HG03558 (cell line): Measurements from ENCODE around the gene POU4F3.
"Not testable (repeated sequence)": the region's sequence is repeated elsewhere in the genome, so short reads cannot be mapped to it uniquely, and the experiment has no call there.

Experiments
- ATAC-seq: cut with Tn5 transposase; IDR thresholded peaks from one replicate; pipeline ENCODE4 v1.9.1; 2021; ENCODE audit warnings: moderate number of reproducible peaks; ENCODE audit not compliant: unreplicated experiment; ENCODE audit errors: extremely low read depth

POU4F3 gene

GRCh38 chr5:146338774-146339714, at the start of gene POU4F3:
Gene POU4F3, plus strand, starts transcription at chr5:146338839. Its CDS starts 274 bp downstream, at chr5:146339113.
- ATAC-seq: no peak

- no peak for ATAC-seq
Measured at GRCh38 chr5:146290318-146290717, 48.3 kb upstream of the POU4F3 start.

- no peak for ATAC-seq
Measured at GRCh38 chr5:146291421-146292074, 47.1 kb upstream of the POU4F3 start.

- no peak for ATAC-seq
Measured at GRCh38 chr5:146296245-146296644, 42.4 kb upstream of the POU4F3 start.

GRCh38 chr5:146298920-146299319, 39.7 kb upstream of the POU4F3 start:
- not testable (repeated sequence) for ATAC-seq

- no peak for ATAC-seq
Measured at GRCh38 chr5:146301626-146302025, 37.0 kb upstream of the POU4F3 start.

- ATAC-seq: no peak
Measured at GRCh38 chr5:146302406-146302805, 36.2 kb upstream of the POU4F3 start.

- no peak for ATAC-seq
Measured at GRCh38 chr5:146306838-146307237, 31.8 kb upstream of the POU4F3 start.

- no peak for ATAC-seq
Measured at GRCh38 chr5:146307796-146308195, 30.8 kb upstream of the POU4F3 start.

- no peak for ATAC-seq
Measured at GRCh38 chr5:146310540-146310939, 28.1 kb upstream of the POU4F3 start.

GRCh38 chr5:146311278-146311677, 27.4 kb upstream of the POU4F3 start:
- ATAC-seq: no peak

GRCh38 chr5:146313027-146313426, 25.6 kb upstream of the POU4F3 start:
- no peak for ATAC-seq

- no peak for ATAC-seq
Measured at GRCh38 chr5:146321571-146321970, 17.1 kb upstream of the POU4F3 start.

GRCh38 chr5:146327257-146327870, 11.3 kb upstream of the POU4F3 start:
- no peak for ATAC-seq

GRCh38 chr5:146327989-146328388, 10.7 kb upstream of the POU4F3 start:
- no peak for ATAC-seq

GRCh38 chr5:146329697-146330096, 8.9 kb upstream of the POU4F3 start:
- no peak for ATAC-seq

GRCh38 chr5:146331423-146331822, 7.2 kb upstream of the POU4F3 start:
- no peak for ATAC-seq

- ATAC-seq: no peak
Measured at GRCh38 chr5:146334074-146334533, 4.5 kb upstream of the POU4F3 start.

GRCh38 chr5:146336197-146336596, 2.4 kb upstream of the POU4F3 start:
- ATAC-seq: no peak

- no peak for ATAC-seq
Measured at GRCh38 chr5:146337264-146337904, 1.3 kb upstream of the POU4F3 start.
